ENCODE results near the gene MYO18A.

The MYO18A gene

GRCh38 chr17:29119265-29119664 lies 60.9 kb downstream of the MYO18A start:
- Mint-ChIP-seq H3K4me3 (no peak overlapping the region), H3K9me3 (ENCODE audit: low read depth) (no peaks in the 10 kb centered on the region), H3K4me1 (ENCODE audit: low read depth) (peaks cover 6% of the 10 kb centered on the region)

GRCh38 chr17:29116804-29117753 lies 63.1 kb downstream of the MYO18A start:
- no peak overlapping the region for H3K27ac Mint-ChIP-seq
- peaks cover 5% of the 10 kb centered on the region for H3K36me3 Mint-ChIP-seq
- no peaks in the 10 kb centered on the region for H3K9me3 Mint-ChIP-seq (ENCODE audit: low read depth)
- peaks cover 6% of the 10 kb centered on the region for H3K4me1 Mint-ChIP-seq (ENCODE audit: low read depth)
- no peak overlapping the region for H3K4me3 Mint-ChIP-seq
- no peaks in the 10 kb centered on the region for H3K27me3 Mint-ChIP-seq

More at GRCh38 chr17:29119265-29119664, 60.9 kb downstream of the MYO18A start:
- Mint-ChIP-seq H3K27me3 (no peaks in the 10 kb centered on the region), H3K36me3 (peaks cover 4% of the 10 kb centered on the region), H3K27ac (no peak overlapping the region)

- H3K27me3 Mint-ChIP-seq, result no peaks in the 10 kb centered on the region
- no peak overlapping the region for H3K4me3 Mint-ChIP-seq
- no peak overlapping the region for H3K27ac Mint-ChIP-seq
- H3K9me3 Mint-ChIP-seq (ENCODE audit: low read depth), result no peaks in the 10 kb centered on the region
- H3K4me1 Mint-ChIP-seq (ENCODE audit: low read depth), result peaks cover 6% of the 10 kb centered on the region
- peaks cover 5% of the 10 kb centered on the region for H3K36me3 Mint-ChIP-seq
These were observed 64.0 kb downstream of the MYO18A start for GRCh38 chr17:29115961-29116803.

- Mint-ChIP-seq H3K9me3 (ENCODE audit: low read depth) (no peaks in the 10 kb centered on the region), H3K27ac (no peak overlapping the region), H3K4me1 (ENCODE audit: low read depth) (peaks cover 6% of the 10 kb centered on the region), H3K4me3 (no peak overlapping the region), H3K36me3 (peaks cover 5% of the 10 kb centered on the region), H3K27me3 (no peaks in the 10 kb centered on the region)
These were observed 64.8 kb downstream of the MYO18A start for GRCh38 chr17:29115435-29115834.

GRCh38 chr17:29114141-29114540 lies 66.1 kb downstream of the MYO18A start:
- no peak overlapping the region for H3K27ac Mint-ChIP-seq
- peaks cover 6% of the 10 kb centered on the region for H3K4me1 Mint-ChIP-seq (ENCODE audit: low read depth)
- peaks cover 7% of the 10 kb centered on the region for H3K36me3 Mint-ChIP-seq
- H3K27me3 Mint-ChIP-seq, result no peaks in the 10 kb centered on the region
- no peaks in the 10 kb centered on the region for H3K9me3 Mint-ChIP-seq (ENCODE audit: low read depth)
- no peak overlapping the region for H3K4me3 Mint-ChIP-seq

- Mint-ChIP-seq H3K27me3 (no peaks in the 10 kb centered on the region), H3K4me1 (ENCODE audit: low read depth) (peaks cover 6% of the 10 kb centered on the region), H3K36me3 (peaks cover 5% of the 10 kb centered on the region), H3K4me3 (no peak overlapping the region), H3K9me3 (ENCODE audit: low read depth) (no peaks in the 10 kb centered on the region), H3K27ac (no peak overlapping the region)
These were observed 66.9 kb downstream of the MYO18A start for GRCh38 chr17:29113334-29113733.

GRCh38 chr17:29112771-29113295 lies 67.4 kb downstream of the MYO18A start:
- Mint-ChIP-seq H3K27me3 (no peaks in the 10 kb centered on the region), H3K36me3 (peaks cover 5% of the 10 kb centered on the region), H3K27ac (no peak overlapping the region), H3K9me3 (ENCODE audit: low read depth) (no peaks in the 10 kb centered on the region), H3K4me3 (no peak overlapping the region), H3K4me1 (ENCODE audit: low read depth) (peaks cover 6% of the 10 kb centered on the region)

GRCh38 chr17:29111816-29112499 lies 68.2 kb downstream of the MYO18A start:
- Mint-ChIP-seq H3K27me3 (no peaks in the 10 kb centered on the region), H3K4me3 (no peak overlapping the region), H3K27ac (peak overlapping the region; percentile 58), H3K36me3 (peaks cover 5% of the 10 kb centered on the region), H3K9me3 (ENCODE audit: low read depth) (no peaks in the 10 kb centered on the region), H3K4me1 (ENCODE audit: low read depth) (peaks cover 3% of the 10 kb centered on the region)

GRCh38 chr17:29110372-29110757 lies 69.8 kb downstream of the MYO18A start:
- Mint-ChIP-seq H3K36me3 (peaks cover 7% of the 10 kb centered on the region), H3K27me3 (no peaks in the 10 kb centered on the region), H3K4me3 (no peak overlapping the region), H3K4me1 (ENCODE audit: low read depth) (no peaks in the 10 kb centered on the region), H3K27ac (no peak overlapping the region), H3K9me3 (ENCODE audit: low read depth) (no peaks in the 10 kb centered on the region)

- H3K27me3 Mint-ChIP-seq, result no peaks in the 10 kb centered on the region
- no peaks in the 10 kb centered on the region for H3K9me3 Mint-ChIP-seq (ENCODE audit: low read depth)
- no peak overlapping the region for H3K27ac Mint-ChIP-seq
- no peak overlapping the region for H3K4me3 Mint-ChIP-seq
- peaks cover 7% of the 10 kb centered on the region for H3K36me3 Mint-ChIP-seq
- H3K4me1 Mint-ChIP-seq (ENCODE audit: low read depth), result no peaks in the 10 kb centered on the region
These were observed 70.5 kb downstream of the MYO18A start for GRCh38 chr17:29109477-29110371.

GRCh38 chr17:29108823-29109476 lies 71.2 kb downstream of the MYO18A start:
- Mint-ChIP-seq H3K4me3 (no peak overlapping the region), H3K9me3 (ENCODE audit: low read depth) (no peaks in the 10 kb centered on the region), H3K4me1 (ENCODE audit: low read depth) (no peaks in the 10 kb centered on the region), H3K27ac (no peak overlapping the region), H3K27me3 (no peaks in the 10 kb centered on the region), H3K36me3 (peaks cover 5% of the 10 kb centered on the region)

GRCh38 chr17:29107933-29108822 lies 72.0 kb downstream of the MYO18A start:
- Mint-ChIP-seq H3K27ac (no peak overlapping the region), H3K36me3 (peaks cover 5% of the 10 kb centered on the region), H3K4me1 (ENCODE audit: low read depth) (no peaks in the 10 kb centered on the region), H3K9me3 (ENCODE audit: low read depth) (no peaks in the 10 kb centered on the region), H3K4me3 (no peak overlapping the region), H3K27me3 (no peaks in the 10 kb centered on the region)

- no peak overlapping the region for H3K27ac Mint-ChIP-seq
- H3K27me3 Mint-ChIP-seq, result no peaks in the 10 kb centered on the region
- H3K9me3 Mint-ChIP-seq (ENCODE audit: low read depth), result no peaks in the 10 kb centered on the region
- no peak overlapping the region for H3K4me3 Mint-ChIP-seq
- H3K4me1 Mint-ChIP-seq (ENCODE audit: low read depth), result no peaks in the 10 kb centered on the region
- H3K36me3 Mint-ChIP-seq, result peaks cover 5% of the 10 kb centered on the region
These were observed 73.1 kb downstream of the MYO18A start for GRCh38 chr17:29107084-29107483.
